Ovary (tissue), 9 donors: Measurements from ENCODE around the gene DNMBP. TPM values are rescaled to one million over a fixed set of nuclear protein-coding genes. Genes with fewer than 3 reads are reported as not detected.
"Not testable (repeated sequence)": the region's sequence is repeated elsewhere in the genome, so short reads cannot be mapped to it uniquely, and the experiment has no call there.

Experiments used
- DNase-seq, 5 donors: peaks; one replicate each; pipeline ENCODE4 v3.0.0-alpha.2; 2019 to 2020
- H3K27ac ChIP-seq, 2 donors: fragments of 200-600 bp; one replicate each; pipeline versions ENCODE4 v1.5.1 to v1.8.0; 2019 to 2022
- H3K27me3 ChIP-seq: fragments of 200-600 bp; one replicate; pipeline ENCODE4 v1.8.0; 2022
- H3K36me3 ChIP-seq: fragments of 200-600 bp; sonication (generic); one replicate; pipeline ENCODE4 v1.5.1; 2019
- H3K4me1 ChIP-seq: one replicate; pipeline ENCODE4 v1.8.1; 2013; ENCODE audit warnings: mild to moderate bottlenecking, moderate library complexity; ENCODE audit not compliant: insufficient read depth
- H3K4me3 ChIP-seq: fragments of 200-600 bp; sonication (generic); one replicate; pipeline ENCODE4 v1.5.1; 2017
- H3K9me3 ChIP-seq, 2 donors: fragments of 200-600 bp in 1 of 2; sonication (generic) in 1 of 2; one replicate each; pipeline versions ENCODE4 v1.5.1 to v1.8.1; 2013 to 2019; ENCODE audit warnings: mild to moderate bottlenecking in 1 of 2, moderate library complexity in 1 of 2
- EP300 ChIP-seq: sonication (generic); formaldehyde crosslinking; IDR thresholded peaks from one replicate; pipeline ENCODE4 v1.6.1; 2017; ENCODE audit warnings: antibody characterized with exemption
- POLR2A ChIP-seq: fragments of 450-650 bp; IDR thresholded peaks from one replicate; pipeline ENCODE4 v1.6.1; 2017; ENCODE audit warnings: antibody characterized with exemption, mild to moderate bottlenecking, moderate library complexity
- WGBS, 3 donors: extraction: QIAGEN DNeasy Blood & Tissue Kit in 1 of 3; methylation state at CpG; one replicate each; pipeline versions ENCODE4 v1.1.5 to v1.1.7; 2013 to 2017; 5-methylcytosine and 5-hydroxymethylcytosine counted together
- intact Hi-C, 4 donors: fragments of 100-400 bp; cut with DNase I; formaldehyde crosslinking; loops; one replicate each; pipeline versions ENCODE4 v1.11.0 to v1.15.1; 2022 to 2023
- polyA plus RNA-seq, 2 donors: library from polyadenylated mRNA; stranded (reverse); fragments of 200-250 nt in 1 of 2; fragments of 350-450 nt in 1 of 2; fragmentation: Illumina TruSeq in 1 of 2; extraction: RNeasy Lipid Tissue Mini Kit (QIAGEN cat#74804) in 1 of 2; gene quantifications; one replicate each; pipeline ENCODE4 v1.2.3, GENCODE V29; 2013 to 2014
- total RNA-seq, 7 donors: library from RNA; depleted of rRNA in 2 of 7; stranded (reverse); fragments of >200 nt in 2 of 7; fragmentation: NEBNext Ultra II Directional in 3 of 7; extraction: Animal tissue kit (Norgen Biotek cat#: 25700) in 3 of 7; gene quantifications; one replicate each; pipeline versions ENCODE4 v1.1.0 to v1.2.4, GENCODE V29; 2016 to 2023
- TF ChIP-seq, protein P1 (sequence below), 3 donors: fragments of 450-650 bp in 2 of 3; fragments of 200-600 bp in 1 of 3; IDR thresholded peaks; one replicate each; pipeline versions ENCODE4 v1.5.1 to v1.8.0; 2016 to 2022; ENCODE audit warnings: antibody characterized with exemption in 3 of 3, mild to moderate bottlenecking in 1 of 3
- donor health status: DM: no; HTN: no; CAD: no; lungs with moderate emphysema.
- donor health status: DM: no; HTN: no; CAD: no.
- donor health status: Bipolar disorder and iron deficiency.
- donor health status: DM: yes; HTN: yes; CAD: no.
- donor health status: DM: no; HTN: no; CAD: no.
- donor health status: DM: yes; HTN: yes; CAD: no.

Gene DNMBP
- total and polyA plus RNA-seq, 9 donors: 10.8 to 25.4 (median 20.3) TPM

DNA sequence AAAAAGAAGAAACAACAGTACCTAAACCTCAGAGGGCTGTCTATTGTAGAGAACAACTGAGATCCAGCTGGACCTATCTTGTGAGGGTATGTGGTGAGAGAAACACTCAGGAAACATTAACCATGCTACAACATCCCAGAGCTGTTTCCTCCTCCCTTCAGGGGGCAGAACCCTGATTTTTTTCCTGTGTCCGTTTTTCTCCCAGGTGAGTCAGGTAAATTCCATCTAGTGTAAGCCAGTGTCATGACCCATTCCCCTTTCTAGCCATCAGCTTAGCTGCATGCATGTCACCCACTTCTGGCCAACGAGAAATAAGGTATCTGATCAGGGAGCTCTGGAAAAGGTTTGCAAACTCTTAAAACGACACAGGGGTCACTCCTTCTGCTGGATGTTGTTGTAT lies 103.8 kb downstream of the DNMBP start:
- Histone ChIP-seq H3K27ac (no peak overlapping the region), H3K4me3 (no peak overlapping the region), H3K27me3 (no peaks in the 10 kb centered on the region), H3K4me1 (peaks cover 2% of the 10 kb centered on the region), H3K9me3 (no peaks in the 10 kb centered on the region), H3K36me3 (no peaks in the 10 kb centered on the region)
- intact Hi-C loops: loop anchor here in 1 of 4 donors (5.0 kb wide), 1 partner anchor 101 kb away; the partner anchor contains the start of gene DNMBP
- no peak for TF ChIP-seq POLR2A
- DNase-seq: no peak
- 80 to 84% (median 81%) methylated on average over 3 of the region's 3 CpGs for WGBS, 3 donors

DNA sequence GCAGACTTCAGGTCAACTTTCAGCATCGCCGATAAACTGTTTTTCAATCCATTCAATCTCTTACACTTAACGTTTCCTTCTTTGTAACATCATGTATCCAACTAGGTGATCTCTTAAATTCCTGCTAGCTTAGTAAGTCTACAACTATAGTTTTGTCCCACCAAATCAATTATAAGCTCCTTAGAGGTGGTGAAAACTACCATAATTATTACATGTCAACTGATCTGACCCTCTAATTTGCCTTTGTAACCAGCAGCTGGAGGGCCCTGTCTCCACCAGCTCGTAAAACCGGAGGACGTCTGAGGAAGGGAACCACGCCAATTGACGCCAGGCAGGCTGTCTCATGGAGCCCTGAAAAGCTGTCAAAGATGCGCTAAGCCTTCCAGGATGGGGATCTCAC lies 113.9 kb downstream of the DNMBP start:
- TF ChIP-seq EP300: no peak
- H3K4me3 ChIP-seq: no peak overlapping the region
- WGBS, 3 donors: 88 to 89% (median 89%) methylated on average over 9 of the region's 9 CpGs
- H3K36me3 ChIP-seq: no peaks in the 10 kb centered on the region
- no peaks in the 10 kb centered on the region for H3K27me3 ChIP-seq
- H3K9me3 ChIP-seq: no peaks in the 10 kb centered on the region
- H3K4me1 ChIP-seq: no peaks in the 10 kb centered on the region
- intact Hi-C loops: loop anchor here in 1 of 4 donors (5.0 kb wide), 1 partner anchor 366 kb away; no protein-coding TSS in a partner anchor
- DNase-seq: no peak
- no peak overlapping the region for H3K27ac ChIP-seq

DNA sequence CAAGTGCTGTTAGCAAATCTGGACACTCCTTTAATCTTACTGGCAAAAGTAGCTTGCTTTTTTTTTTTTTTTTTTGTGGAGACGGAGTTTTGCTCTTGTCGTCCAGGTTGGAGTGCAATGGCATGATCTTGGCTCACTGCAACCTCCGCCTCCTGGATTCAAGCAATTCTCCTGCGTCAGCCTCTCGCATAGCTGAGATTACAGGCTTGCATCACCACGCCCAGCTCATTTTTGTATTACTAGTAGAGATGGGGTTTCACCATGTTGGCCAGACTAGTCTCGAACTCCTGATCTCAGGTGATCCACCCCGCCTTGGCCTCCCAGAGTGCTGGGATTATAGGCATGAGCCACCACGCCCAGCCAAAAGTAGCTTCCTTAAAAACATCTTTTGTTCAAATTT lies 114.7 kb downstream of the DNMBP start:
- not testable (repeated sequence) for DNase-seq, H3K36me3 ChIP-seq, H3K4me3 ChIP-seq, H3K9me3 ChIP-seq, H3K27me3 ChIP-seq, H3K27ac ChIP-seq, H3K4me1 ChIP-seq
- intact Hi-C loops: loop anchor here in 1 of 4 donors (5.0 kb wide), 1 partner anchor 367 kb away; no protein-coding TSS in a partner anchor
- WGBS, 3 donors: 89 to 95% (median 90%) methylated on average over 9 of the region's 9 CpGs

DNA sequence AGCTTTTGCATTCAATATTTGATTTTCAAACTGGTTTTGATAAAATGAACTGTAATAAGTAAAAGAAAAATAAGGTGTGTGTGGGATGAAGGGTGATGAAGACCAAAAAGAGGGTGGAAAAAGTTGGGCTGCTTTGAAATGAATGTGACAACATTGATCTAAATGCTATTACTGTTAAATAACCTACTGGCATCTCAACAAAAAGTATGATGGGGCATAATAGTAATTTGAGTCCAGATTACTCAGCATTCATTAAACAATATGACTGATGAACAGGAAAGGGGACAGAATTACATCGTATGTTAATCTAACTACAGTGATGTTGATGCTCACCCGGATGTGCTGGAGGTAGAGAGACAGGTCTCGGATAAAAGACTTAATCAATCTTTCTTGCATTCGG lies 115.1 kb downstream of the DNMBP start:
- Histone ChIP-seq H3K4me1 (no peaks in the 10 kb centered on the region), H3K4me3 (no peak overlapping the region), H3K9me3 (no peaks in the 10 kb centered on the region), H3K27me3 (no peaks in the 10 kb centered on the region), H3K36me3 (no peaks in the 10 kb centered on the region), H3K27ac (no peak overlapping the region)
- 90 to 94% (median 94%) methylated on average over 4 of the region's 4 CpGs for WGBS, 3 donors
- DNase-seq: no peak
- TF ChIP-seq EP300 (no peak), POLR2A (no peak)
- TF ChIP-seq, protein P1, sequence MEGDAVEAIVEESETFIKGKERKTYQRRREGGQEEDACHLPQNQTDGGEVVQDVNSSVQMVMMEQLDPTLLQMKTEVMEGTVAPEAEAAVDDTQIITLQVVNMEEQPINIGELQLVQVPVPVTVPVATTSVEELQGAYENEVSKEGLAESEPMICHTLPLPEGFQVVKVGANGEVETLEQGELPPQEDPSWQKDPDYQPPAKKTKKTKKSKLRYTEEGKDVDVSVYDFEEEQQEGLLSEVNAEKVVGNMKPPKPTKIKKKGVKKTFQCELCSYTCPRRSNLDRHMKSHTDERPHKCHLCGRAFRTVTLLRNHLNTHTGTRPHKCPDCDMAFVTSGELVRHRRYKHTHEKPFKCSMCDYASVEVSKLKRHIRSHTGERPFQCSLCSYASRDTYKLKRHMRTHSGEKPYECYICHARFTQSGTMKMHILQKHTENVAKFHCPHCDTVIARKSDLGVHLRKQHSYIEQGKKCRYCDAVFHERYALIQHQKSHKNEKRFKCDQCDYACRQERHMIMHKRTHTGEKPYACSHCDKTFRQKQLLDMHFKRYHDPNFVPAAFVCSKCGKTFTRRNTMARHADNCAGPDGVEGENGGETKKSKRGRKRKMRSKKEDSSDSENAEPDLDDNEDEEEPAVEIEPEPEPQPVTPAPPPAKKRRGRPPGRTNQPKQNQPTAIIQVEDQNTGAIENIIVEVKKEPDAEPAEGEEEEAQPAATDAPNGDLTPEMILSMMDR (IDR thresholded peaks at IDR 0.05): no peak
- intact Hi-C loops: loop anchor here in 1 of 4 donors (5.0 kb wide), 1 partner anchor 368 kb away; no protein-coding TSS in a partner anchor

DNA sequence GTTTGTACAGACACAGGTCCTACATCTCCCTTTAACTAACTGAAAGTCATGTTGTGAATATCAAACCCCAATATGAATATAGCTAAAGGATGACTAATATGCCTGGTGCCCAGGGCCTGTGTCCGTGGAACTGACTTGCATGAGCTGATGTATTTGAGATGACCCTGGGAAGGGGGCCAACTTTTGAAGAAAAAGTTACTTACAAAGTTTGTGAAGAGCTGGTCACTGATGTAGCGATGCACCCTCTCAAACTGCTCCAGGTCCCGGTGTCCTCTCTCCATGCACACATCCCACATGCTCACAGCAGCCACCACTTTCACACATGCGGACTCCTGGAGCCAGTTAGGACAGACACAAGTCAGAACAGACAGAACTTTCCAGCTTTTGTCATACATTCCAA lies 121.1 kb downstream of the DNMBP start:
- H3K36me3 ChIP-seq: no peaks in the 10 kb centered on the region
- intact Hi-C loops: no loop called here
- no peak overlapping the region for H3K4me3 ChIP-seq
- H3K27ac ChIP-seq: no peak overlapping the region
- 61 to 70% (median 69%) methylated on average over 4 of the region's 4 CpGs for WGBS, 3 donors
- TF ChIP-seq, protein P1 (IDR thresholded peaks at IDR 0.05): no peak
- TF ChIP-seq EP300 (no peak), POLR2A (no peak)
- H3K4me1 ChIP-seq: no peaks in the 10 kb centered on the region
- H3K9me3 ChIP-seq: no peaks in the 10 kb centered on the region
- DNase-seq: no peak
- no peaks in the 10 kb centered on the region for H3K27me3 ChIP-seq

DNA sequence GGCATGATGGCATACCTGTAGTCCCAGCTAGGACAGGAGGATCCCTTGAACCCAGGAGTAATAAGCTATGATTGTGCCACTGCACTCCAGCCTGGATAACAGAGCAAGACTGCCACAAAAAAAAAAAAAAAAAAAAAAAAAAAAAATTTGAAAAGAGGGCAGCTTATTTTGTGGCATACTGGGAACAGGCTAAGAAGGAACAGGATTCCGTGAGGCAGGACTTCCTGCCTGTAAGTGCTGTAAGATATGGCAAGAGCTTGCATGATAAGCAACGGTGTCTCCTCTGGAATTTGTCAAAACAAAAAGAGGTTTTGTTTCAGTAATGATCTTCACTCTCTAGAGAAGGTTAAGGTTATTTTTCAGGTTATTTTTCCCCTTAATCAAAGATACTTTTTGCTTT lies 126.2 kb downstream of the DNMBP start:
- no peak overlapping the region for H3K4me3 ChIP-seq
- H3K9me3 ChIP-seq: no peaks in the 10 kb centered on the region
- WGBS, 3 donors: 28 to 41% (median 37%) methylated on average over 2 of the region's 2 CpGs
- no peaks in the 10 kb centered on the region for H3K36me3 ChIP-seq
- TF ChIP-seq, protein P1 (IDR thresholded peaks at IDR 0.05): no peak
- TF ChIP-seq POLR2A (no peak), EP300 (no peak)
- no peaks in the 10 kb centered on the region for H3K27me3 ChIP-seq
- H3K4me1 ChIP-seq: peaks cover 3% of the 10 kb centered on the region
- intact Hi-C loops: no loop called here
- no peak overlapping the region for H3K27ac ChIP-seq
- DNase-seq: no peak
